ENCODE measurements around the gene METAP2.

Gene METAP2

GRCh38 chr12:95487024-95487423 lies 13.1 kb downstream of the METAP2 start:
- no peak overlapping the region for H3K4me3 ChIP-seq (ENCODE audit: insufficient read depth, low read length, poor library complexity, severe bottlenecking)
- H3K36me3 ChIP-seq (ENCODE audit: low read length): peaks cover 46% of the 10 kb centered on the region
- H2AFZ ChIP-seq (ENCODE audit: low read depth, low read length, severe bottlenecking): no peak overlapping the region
- H3K9me2 ChIP-seq (replicated peaks; ENCODE audit: insufficient read depth, low read length): no peaks in the 10 kb centered on the region
- no peak for TF ChIP-seq EZH2phosphoT487 (conservative IDR thresholded peaks at IDR 0.05; ENCODE audit: low read length)
- TF ChIP-seq, protein P1, sequence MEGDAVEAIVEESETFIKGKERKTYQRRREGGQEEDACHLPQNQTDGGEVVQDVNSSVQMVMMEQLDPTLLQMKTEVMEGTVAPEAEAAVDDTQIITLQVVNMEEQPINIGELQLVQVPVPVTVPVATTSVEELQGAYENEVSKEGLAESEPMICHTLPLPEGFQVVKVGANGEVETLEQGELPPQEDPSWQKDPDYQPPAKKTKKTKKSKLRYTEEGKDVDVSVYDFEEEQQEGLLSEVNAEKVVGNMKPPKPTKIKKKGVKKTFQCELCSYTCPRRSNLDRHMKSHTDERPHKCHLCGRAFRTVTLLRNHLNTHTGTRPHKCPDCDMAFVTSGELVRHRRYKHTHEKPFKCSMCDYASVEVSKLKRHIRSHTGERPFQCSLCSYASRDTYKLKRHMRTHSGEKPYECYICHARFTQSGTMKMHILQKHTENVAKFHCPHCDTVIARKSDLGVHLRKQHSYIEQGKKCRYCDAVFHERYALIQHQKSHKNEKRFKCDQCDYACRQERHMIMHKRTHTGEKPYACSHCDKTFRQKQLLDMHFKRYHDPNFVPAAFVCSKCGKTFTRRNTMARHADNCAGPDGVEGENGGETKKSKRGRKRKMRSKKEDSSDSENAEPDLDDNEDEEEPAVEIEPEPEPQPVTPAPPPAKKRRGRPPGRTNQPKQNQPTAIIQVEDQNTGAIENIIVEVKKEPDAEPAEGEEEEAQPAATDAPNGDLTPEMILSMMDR (IDR thresholded peaks at IDR 0.05; ENCODE audit: insufficient read depth, low read length, poor library complexity, severe bottlenecking): no peak
- H3F3A ChIP-seq (ENCODE audit: insufficient read depth): no peaks in the 10 kb centered on the region
- no peak overlapping the region for H3K4me2 ChIP-seq (ENCODE audit: low read depth, low read length, poor library complexity, severe bottlenecking)
- no peaks in the 10 kb centered on the region for H3K9me3 ChIP-seq (ENCODE audit: insufficient read depth, low read length)
- peaks cover 8% of the 10 kb centered on the region; the same call in 1 of the 2 replicates for H4K20me1 ChIP-seq (ENCODE audit: low read depth, low read length)
- H3K27ac ChIP-seq (ENCODE audit: low read depth, low read length): no peak overlapping the region
- H3K9ac ChIP-seq (ENCODE audit: low read length): no peak overlapping the region
- no peaks in the 10 kb centered on the region for H3K27me3 ChIP-seq (ENCODE audit: low read length)
- H3K79me2 ChIP-seq (ENCODE audit: insufficient read depth, low read length): peaks cover 26% of the 10 kb centered on the region

DNA sequence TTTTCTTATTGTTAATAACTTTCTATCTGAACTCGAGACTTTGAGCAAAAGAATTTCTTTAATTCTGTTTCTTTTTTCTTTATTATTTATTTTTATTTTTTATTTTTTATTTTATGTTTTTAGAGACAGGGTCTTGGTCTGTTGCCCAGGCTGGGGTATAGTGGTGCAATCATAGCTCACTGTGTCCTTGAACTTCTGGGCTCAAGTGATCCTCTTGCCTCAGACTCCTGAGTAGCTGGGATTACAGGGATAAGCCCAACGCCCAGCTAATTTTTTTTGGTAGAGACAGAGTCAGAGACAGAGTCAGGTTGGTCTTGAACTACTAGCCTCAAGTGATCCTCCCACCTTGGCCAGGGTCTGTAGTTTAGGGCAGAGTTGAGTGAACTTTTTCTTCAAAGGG lies 18.5 kb downstream of the METAP2 start:
- Histone ChIP-seq H3K4me2 (ENCODE audit: low read depth, low read length, poor library complexity, severe bottlenecking) (no peak overlapping the region), H3K9me3 (ENCODE audit: insufficient read depth, low read length) (no peaks in the 10 kb centered on the region), H3K4me3 (ENCODE audit: insufficient read depth, low read length, poor library complexity, severe bottlenecking) (no peak overlapping the region), H4K20me1 (ENCODE audit: low read depth, low read length) (peaks cover 4% of the 10 kb centered on the region; the same call in 1 of the 2 replicates), H3F3A (ENCODE audit: insufficient read depth) (no peaks in the 10 kb centered on the region), H3K79me2 (ENCODE audit: insufficient read depth, low read length) (no peaks in the 10 kb centered on the region; the same call in 1 of the 2 replicates), H3K9ac (ENCODE audit: low read length) (no peak overlapping the region), H3K27me3 (ENCODE audit: low read length) (no peaks in the 10 kb centered on the region), H3K9me2 (replicated peaks; ENCODE audit: insufficient read depth, low read length) (no peaks in the 10 kb centered on the region), H3K36me3 (ENCODE audit: low read length) (peaks cover 50% of the 10 kb centered on the region), H2AFZ (ENCODE audit: low read depth, low read length, severe bottlenecking) (no peak overlapping the region), H3K27ac (ENCODE audit: low read depth, low read length) (no peak overlapping the region)
- TF ChIP-seq, protein P1 (IDR thresholded peaks at IDR 0.05; ENCODE audit: insufficient read depth, low read length, poor library complexity, severe bottlenecking): no peak
- TF ChIP-seq EZH2phosphoT487 (conservative IDR thresholded peaks at IDR 0.05; ENCODE audit: low read length): no peak

DNA sequence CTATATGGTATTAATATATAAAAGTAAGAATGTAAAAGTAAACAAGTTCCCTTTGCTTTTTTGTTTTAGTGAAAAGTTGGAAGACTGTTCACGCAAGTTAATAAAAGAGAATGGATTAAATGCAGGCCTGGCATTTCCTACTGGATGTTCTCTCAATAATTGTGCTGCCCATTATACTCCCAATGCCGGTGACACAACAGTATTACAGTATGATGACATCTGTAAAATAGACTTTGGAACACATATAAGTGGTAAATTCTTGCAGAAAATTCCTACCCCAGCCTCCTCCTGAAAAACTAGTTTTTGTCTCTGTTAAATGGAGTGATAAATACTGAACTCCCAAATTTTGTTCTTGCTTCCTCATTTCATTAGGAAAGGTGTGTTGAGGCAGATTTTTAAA lies 20.9 kb downstream of the METAP2 start:
- H3K79me2 ChIP-seq (ENCODE audit: insufficient read depth, low read length): no peaks in the 10 kb centered on the region; the same call in 1 of the 2 replicates
- H2AFZ ChIP-seq (ENCODE audit: low read depth, low read length, severe bottlenecking): no peak overlapping the region
- no peaks in the 10 kb centered on the region for H3K9me2 ChIP-seq (replicated peaks; ENCODE audit: insufficient read depth, low read length)
- TF ChIP-seq EZH2phosphoT487 (conservative IDR thresholded peaks at IDR 0.05; ENCODE audit: low read length): no peak
- H3K27me3 ChIP-seq (ENCODE audit: low read length): no peaks in the 10 kb centered on the region
- no peak overlapping the region for H3K27ac ChIP-seq (ENCODE audit: low read depth, low read length)
- H3K9me3 ChIP-seq (ENCODE audit: insufficient read depth, low read length): no peaks in the 10 kb centered on the region
- H3K4me3 ChIP-seq (ENCODE audit: insufficient read depth, low read length, poor library complexity, severe bottlenecking): no peak overlapping the region
- H4K20me1 ChIP-seq (ENCODE audit: low read depth, low read length): no peaks in the 10 kb centered on the region
- no peaks in the 10 kb centered on the region for H3F3A ChIP-seq (ENCODE audit: insufficient read depth)
- peaks cover 51% of the 10 kb centered on the region for H3K36me3 ChIP-seq (ENCODE audit: low read length)
- H3K4me2 ChIP-seq (ENCODE audit: low read depth, low read length, poor library complexity, severe bottlenecking): no peak overlapping the region
- no peak overlapping the region for H3K9ac ChIP-seq (ENCODE audit: low read length)

DNA sequence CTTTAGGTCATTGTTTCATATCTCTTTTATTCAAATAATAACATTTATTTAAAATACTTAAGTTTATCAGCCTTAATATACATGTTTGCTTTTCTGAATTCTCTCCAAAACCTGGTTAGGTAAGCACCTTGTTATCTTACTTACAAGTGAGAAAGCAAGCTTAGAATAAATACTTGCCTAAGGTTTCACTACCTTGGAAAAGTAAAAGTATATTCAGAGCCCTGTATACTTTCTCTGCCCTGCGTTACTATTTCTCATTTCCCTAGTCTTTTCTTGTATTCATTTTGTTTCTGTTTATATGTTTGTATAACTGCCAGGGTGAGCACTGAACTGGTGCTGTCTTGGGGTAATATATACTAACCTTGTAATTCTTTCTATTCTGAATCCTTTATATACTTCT lies 21.5 kb downstream of the METAP2 start:
- no peaks in the 10 kb centered on the region for H3F3A ChIP-seq (ENCODE audit: insufficient read depth)
- no peaks in the 10 kb centered on the region for H3K9me2 ChIP-seq (replicated peaks; ENCODE audit: insufficient read depth, low read length)
- H4K20me1 ChIP-seq (ENCODE audit: low read depth, low read length): no peaks in the 10 kb centered on the region
- H3K27ac ChIP-seq (ENCODE audit: low read depth, low read length): no peak overlapping the region
- H3K27me3 ChIP-seq (ENCODE audit: low read length): no peaks in the 10 kb centered on the region
- no peak overlapping the region for H2AFZ ChIP-seq (ENCODE audit: low read depth, low read length, severe bottlenecking)
- no peak overlapping the region for H3K4me3 ChIP-seq (ENCODE audit: insufficient read depth, low read length, poor library complexity, severe bottlenecking)
- H3K9me3 ChIP-seq (ENCODE audit: insufficient read depth, low read length): no peaks in the 10 kb centered on the region
- no peak overlapping the region for H3K4me2 ChIP-seq (ENCODE audit: low read depth, low read length, poor library complexity, severe bottlenecking)
- H3K79me2 ChIP-seq (ENCODE audit: insufficient read depth, low read length): no peaks in the 10 kb centered on the region; the same call in 1 of the 2 replicates
- TF ChIP-seq EZH2phosphoT487 (conservative IDR thresholded peaks at IDR 0.05; ENCODE audit: low read length): no peak
- TF ChIP-seq, protein P1 (IDR thresholded peaks at IDR 0.05; ENCODE audit: insufficient read depth, low read length, poor library complexity, severe bottlenecking): no peak
- H3K9ac ChIP-seq (ENCODE audit: low read length): no peak overlapping the region
- peaks cover 56% of the 10 kb centered on the region for H3K36me3 ChIP-seq (ENCODE audit: low read length)
